Measurements from ENCODE around the gene APOL5.

APOL5 gene

DNA sequence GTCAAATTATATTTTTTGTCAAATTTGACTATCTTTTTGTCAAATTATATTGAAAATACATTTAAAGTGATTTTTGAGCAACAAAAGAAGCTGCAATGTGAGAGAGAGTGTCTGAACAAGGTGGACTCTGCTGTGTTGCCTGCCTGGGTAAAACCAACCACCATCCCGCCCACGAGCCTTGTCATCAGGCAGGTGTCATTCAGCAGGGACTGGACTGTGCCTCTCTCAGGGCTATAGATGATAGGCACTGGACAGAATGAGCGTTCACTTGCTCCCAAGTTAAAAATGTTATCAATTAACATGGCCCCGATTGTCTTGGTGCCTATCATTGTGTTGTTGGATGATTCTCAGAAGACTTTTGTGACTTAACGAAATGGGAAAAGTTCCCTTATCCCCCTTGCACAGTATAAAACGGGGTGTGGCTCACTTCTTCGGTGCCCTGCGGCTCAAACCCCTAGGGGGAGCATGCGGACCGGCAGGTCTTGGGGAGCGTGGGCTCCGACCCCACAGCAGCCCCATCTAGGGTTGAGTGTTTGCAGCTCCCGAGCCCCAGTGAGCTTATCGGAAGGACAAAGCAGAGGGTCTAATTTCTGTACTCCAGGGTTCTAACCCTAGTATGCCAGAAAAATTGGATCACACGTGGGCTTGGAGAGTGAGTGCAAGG, 1.7 kb downstream of the APOL5 start:
- Histone ChIP-seq H3K36me3 (ENCODE audit: insufficient read depth, low read length) (no peaks in the 10 kb centered on the region), H3K4me2 (ENCODE audit: low read length) (no peak overlapping the region), H3K9ac (ENCODE audit: low read depth, low read length) (no peak overlapping the region), H3K27me3 (ENCODE audit: control insufficient read depth, insufficient read depth, low read length) (peaks cover 12% of the 10 kb centered on the region), H3K4me3 (ENCODE audit: low read length) (no peak overlapping the region), H3K9me3 (replicated peaks; ENCODE audit: low read length) (no peaks in the 10 kb centered on the region), H3K4me1 (ENCODE audit: control insufficient read depth, insufficient read depth, low read length) (no peaks in the 10 kb centered on the region)

- peaks cover 4% of the 10 kb centered on the region for H3K27me3 ChIP-seq (ENCODE audit: control insufficient read depth, insufficient read depth, low read length)
- no peak overlapping the region for H3K4me2 ChIP-seq (ENCODE audit: low read length)
- peaks cover 3% of the 10 kb centered on the region for H3K4me1 ChIP-seq (ENCODE audit: control insufficient read depth, insufficient read depth, low read length)
- no peaks in the 10 kb centered on the region for H3K9me3 ChIP-seq (replicated peaks; ENCODE audit: low read length)
- no peak overlapping the region for H3K4me3 ChIP-seq (ENCODE audit: low read length)
- no peaks in the 10 kb centered on the region for H3K36me3 ChIP-seq (ENCODE audit: insufficient read depth, low read length)
- H3K9ac ChIP-seq (ENCODE audit: low read depth, low read length), result no peak overlapping the region
These were observed 4.3 kb downstream of the APOL5 start for GRCh38 chr22:35721960-35722359.

DNA sequence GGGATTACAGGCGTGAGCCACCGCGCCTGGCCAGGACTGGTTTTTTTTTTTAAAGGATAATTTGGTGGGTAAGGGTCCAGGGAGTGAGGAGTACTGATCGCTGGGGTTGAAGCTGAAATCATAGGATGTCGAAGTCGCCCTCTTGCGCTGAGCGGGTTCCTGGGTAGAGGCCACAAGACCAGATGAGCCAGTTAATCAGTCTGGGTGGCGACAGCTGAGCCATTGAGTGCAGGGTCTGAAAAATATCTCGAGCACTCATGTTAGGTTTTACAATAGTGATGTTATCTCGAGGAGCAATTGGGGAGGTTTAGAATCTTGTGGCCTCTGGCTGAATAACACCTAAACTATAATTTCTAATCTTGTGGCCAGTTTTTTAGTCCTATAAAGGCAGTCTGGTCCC, 7.8 kb downstream of the APOL5 start:
- Histone ChIP-seq H3K9me3 (replicated peaks; ENCODE audit: low read length) (no peaks in the 10 kb centered on the region), H3K4me3 (ENCODE audit: low read length) (no peak overlapping the region), H3K4me1 (ENCODE audit: control insufficient read depth, insufficient read depth, low read length) (peaks cover 13% of the 10 kb centered on the region), H3K9ac (ENCODE audit: low read depth, low read length) (no peak overlapping the region), H3K27me3 (ENCODE audit: control insufficient read depth, insufficient read depth, low read length) (no peaks in the 10 kb centered on the region), H3K4me2 (ENCODE audit: low read length) (no peak overlapping the region), H3K36me3 (ENCODE audit: insufficient read depth, low read length) (no peaks in the 10 kb centered on the region)

DNA sequence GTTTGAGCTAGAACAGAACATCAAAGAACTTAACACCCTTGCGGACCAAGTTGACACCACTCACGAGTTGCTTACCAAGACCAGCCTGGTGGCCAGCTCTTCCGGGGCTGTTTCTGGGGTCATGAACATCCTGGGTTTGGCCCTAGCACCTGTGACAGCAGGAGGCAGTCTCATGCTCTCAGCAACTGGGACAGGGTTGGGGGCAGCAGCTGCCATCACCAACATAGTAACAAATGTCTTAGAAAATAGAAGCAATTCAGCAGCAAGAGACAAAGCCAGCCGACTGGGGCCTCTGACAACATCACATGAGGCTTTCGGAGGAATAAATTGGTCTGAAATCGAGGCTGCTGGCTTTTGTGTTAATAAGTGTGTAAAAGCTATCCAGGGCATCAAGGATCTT, 8.7 kb downstream of the APOL5 start:
- H3K9ac ChIP-seq (ENCODE audit: low read depth, low read length), result no peak overlapping the region
- H3K27me3 ChIP-seq (ENCODE audit: control insufficient read depth, insufficient read depth, low read length), result peaks cover 3% of the 10 kb centered on the region
- H3K4me2 ChIP-seq (ENCODE audit: low read length), result no peak overlapping the region
- H3K4me3 ChIP-seq (ENCODE audit: low read length), result no peak overlapping the region
- H3K9me3 ChIP-seq (replicated peaks; ENCODE audit: low read length), result no peaks in the 10 kb centered on the region
- peaks cover 13% of the 10 kb centered on the region for H3K4me1 ChIP-seq (ENCODE audit: control insufficient read depth, insufficient read depth, low read length)
- no peaks in the 10 kb centered on the region for H3K36me3 ChIP-seq (ENCODE audit: insufficient read depth, low read length)

- no peaks in the 10 kb centered on the region for H3K36me3 ChIP-seq (ENCODE audit: insufficient read depth, low read length)
- H3K27me3 ChIP-seq (ENCODE audit: control insufficient read depth, insufficient read depth, low read length), result peaks cover 3% of the 10 kb centered on the region
- H3K9ac ChIP-seq (ENCODE audit: low read depth, low read length), result no peak overlapping the region
- H3K9me3 ChIP-seq (replicated peaks; ENCODE audit: low read length), result no peaks in the 10 kb centered on the region
- peaks cover 13% of the 10 kb centered on the region for H3K4me1 ChIP-seq (ENCODE audit: control insufficient read depth, insufficient read depth, low read length)
- peak overlapping the region; percentile 33 for H3K4me3 ChIP-seq (ENCODE audit: low read length)
- peak overlapping the region; percentile 73 for H3K4me2 ChIP-seq (ENCODE audit: low read length)
These were observed 9.3 kb downstream of the APOL5 start for GRCh38 chr22:35726933-35727332.

GRCh38 chr22:35727436-35727835, 9.8 kb downstream of the APOL5 start:
- H3K27me3 ChIP-seq (ENCODE audit: control insufficient read depth, insufficient read depth, low read length), result peaks cover 3% of the 10 kb centered on the region

DNA sequence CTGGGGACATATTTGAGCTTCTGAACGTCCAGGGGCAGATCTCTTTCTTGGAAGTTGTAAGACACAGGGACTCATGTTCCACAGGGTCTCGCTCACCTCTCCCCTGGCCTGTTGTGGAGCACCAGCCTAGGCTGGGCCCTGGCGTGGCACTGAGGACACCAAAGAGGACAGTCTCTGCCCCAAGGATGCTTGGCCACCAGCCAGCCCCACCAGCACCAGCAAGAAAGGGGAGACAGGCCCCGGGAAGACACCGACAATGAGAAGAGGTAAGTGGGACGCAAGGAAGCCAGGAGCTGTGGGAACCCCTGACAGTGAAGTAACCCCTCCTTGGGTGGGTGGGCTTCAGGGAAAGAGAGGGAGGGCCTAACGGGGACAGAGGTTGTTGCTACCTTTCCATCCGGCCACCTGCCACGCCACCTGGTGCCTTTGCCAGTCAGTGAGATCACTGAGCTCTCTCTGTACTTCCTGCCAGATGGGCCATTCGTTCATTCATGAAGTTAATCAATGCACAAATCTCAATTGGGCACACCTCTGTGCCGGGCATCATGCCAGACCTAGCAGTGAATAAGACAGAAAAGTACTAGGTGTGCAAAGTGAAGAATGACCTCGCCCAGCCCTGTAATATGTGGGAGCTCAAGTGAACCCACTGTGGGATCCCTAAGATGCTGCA, 11.1 kb downstream of the APOL5 start:
- no peak overlapping the region for H3K9ac ChIP-seq (ENCODE audit: low read depth, low read length)
- H3K4me1 ChIP-seq (ENCODE audit: control insufficient read depth, insufficient read depth, low read length), result peaks cover 13% of the 10 kb centered on the region
- peaks cover 3% of the 10 kb centered on the region for H3K27me3 ChIP-seq (ENCODE audit: control insufficient read depth, insufficient read depth, low read length)
- no peak overlapping the region for H3K4me2 ChIP-seq (ENCODE audit: low read length)
- H3K4me3 ChIP-seq (ENCODE audit: low read length), result no peak overlapping the region
- no peaks in the 10 kb centered on the region for H3K9me3 ChIP-seq (replicated peaks; ENCODE audit: low read length)
- H3K36me3 ChIP-seq (ENCODE audit: insufficient read depth, low read length), result no peaks in the 10 kb centered on the region

More at GRCh38 chr22:35727436-35727835, 9.8 kb downstream of the APOL5 start:
- Histone ChIP-seq H3K4me2 (ENCODE audit: low read length) (peak overlapping the region; percentile 73), H3K9me3 (replicated peaks; ENCODE audit: low read length) (no peaks in the 10 kb centered on the region), H3K36me3 (ENCODE audit: insufficient read depth, low read length) (no peaks in the 10 kb centered on the region), H3K9ac (ENCODE audit: low read depth, low read length) (no peak overlapping the region), H3K4me1 (ENCODE audit: control insufficient read depth, insufficient read depth, low read length) (peaks cover 13% of the 10 kb centered on the region), H3K4me3 (ENCODE audit: low read length) (peak overlapping the region; percentile 33)

GRCh38 chr22:35729309-35729698, 11.6 kb downstream of the APOL5 start:
- Histone ChIP-seq H3K4me2 (ENCODE audit: low read length) (no peak overlapping the region), H3K9ac (ENCODE audit: low read depth, low read length) (no peak overlapping the region), H3K4me1 (ENCODE audit: control insufficient read depth, insufficient read depth, low read length) (peaks cover 13% of the 10 kb centered on the region), H3K36me3 (ENCODE audit: insufficient read depth, low read length) (no peaks in the 10 kb centered on the region), H3K4me3 (ENCODE audit: low read length) (no peak overlapping the region), H3K27me3 (ENCODE audit: control insufficient read depth, insufficient read depth, low read length) (peaks cover 3% of the 10 kb centered on the region), H3K9me3 (replicated peaks; ENCODE audit: low read length) (no peaks in the 10 kb centered on the region)

GRCh38 chr22:35731321-35731720, 13.6 kb downstream of the APOL5 start:
- Histone ChIP-seq H3K36me3 (ENCODE audit: insufficient read depth, low read length) (peaks cover 7% of the 10 kb centered on the region), H3K9me3 (replicated peaks; ENCODE audit: low read length) (no peaks in the 10 kb centered on the region), H3K27me3 (ENCODE audit: control insufficient read depth, insufficient read depth, low read length) (peaks cover 3% of the 10 kb centered on the region), H3K4me3 (ENCODE audit: low read length) (no peak overlapping the region), H3K4me1 (ENCODE audit: control insufficient read depth, insufficient read depth, low read length) (peaks cover 13% of the 10 kb centered on the region), H3K9ac (ENCODE audit: low read depth, low read length) (no peak overlapping the region), H3K4me2 (ENCODE audit: low read length) (no peak overlapping the region)

DNA sequence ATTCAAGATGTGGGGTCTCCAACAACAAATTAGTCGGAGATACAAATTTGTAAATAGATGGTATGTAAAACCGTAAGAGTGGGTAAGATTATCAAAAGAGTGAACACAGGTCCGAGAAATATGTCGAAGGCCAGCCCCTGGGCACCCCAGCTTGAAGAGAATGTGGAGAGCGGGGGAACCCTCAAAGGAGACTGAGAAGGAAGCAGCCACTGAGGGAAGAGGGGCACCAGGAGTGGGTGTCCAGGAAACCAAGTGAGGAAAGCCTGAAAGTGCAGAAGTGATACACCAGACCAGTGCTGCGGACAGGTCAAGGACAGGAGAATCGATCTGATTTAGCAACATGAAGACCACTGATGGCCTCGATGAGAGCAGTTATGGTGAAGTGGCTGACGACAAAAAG, 14.4 kb downstream of the APOL5 start:
- Histone ChIP-seq H3K9ac (ENCODE audit: low read depth, low read length) (no peak overlapping the region), H3K4me3 (ENCODE audit: low read length) (no peak overlapping the region), H3K4me2 (ENCODE audit: low read length) (no peak overlapping the region), H3K36me3 (ENCODE audit: insufficient read depth, low read length) (peaks cover 14% of the 10 kb centered on the region), H3K27me3 (ENCODE audit: control insufficient read depth, insufficient read depth, low read length) (peaks cover 3% of the 10 kb centered on the region), H3K4me1 (ENCODE audit: control insufficient read depth, insufficient read depth, low read length) (peaks cover 9% of the 10 kb centered on the region), H3K9me3 (replicated peaks; ENCODE audit: low read length) (no peaks in the 10 kb centered on the region)

GRCh38 chr22:35733036-35733435, 15.4 kb downstream of the APOL5 start:
- H3K9me3 ChIP-seq (replicated peaks; ENCODE audit: low read length), result no peaks in the 10 kb centered on the region
- no peak overlapping the region for H3K4me3 ChIP-seq (ENCODE audit: low read length)
- H3K27me3 ChIP-seq (ENCODE audit: control insufficient read depth, insufficient read depth, low read length), result peaks cover 3% of the 10 kb centered on the region
- H3K4me1 ChIP-seq (ENCODE audit: control insufficient read depth, insufficient read depth, low read length), result no peaks in the 10 kb centered on the region
- H3K4me2 ChIP-seq (ENCODE audit: low read length), result no peak overlapping the region
- no peak overlapping the region for H3K9ac ChIP-seq (ENCODE audit: low read depth, low read length)
- H3K36me3 ChIP-seq (ENCODE audit: insufficient read depth, low read length), result peaks cover 15% of the 10 kb centered on the region

Measured in skeletal muscle satellite cell (primary cell).